ENCODE measurements around the gene RIMS3.

DNA sequence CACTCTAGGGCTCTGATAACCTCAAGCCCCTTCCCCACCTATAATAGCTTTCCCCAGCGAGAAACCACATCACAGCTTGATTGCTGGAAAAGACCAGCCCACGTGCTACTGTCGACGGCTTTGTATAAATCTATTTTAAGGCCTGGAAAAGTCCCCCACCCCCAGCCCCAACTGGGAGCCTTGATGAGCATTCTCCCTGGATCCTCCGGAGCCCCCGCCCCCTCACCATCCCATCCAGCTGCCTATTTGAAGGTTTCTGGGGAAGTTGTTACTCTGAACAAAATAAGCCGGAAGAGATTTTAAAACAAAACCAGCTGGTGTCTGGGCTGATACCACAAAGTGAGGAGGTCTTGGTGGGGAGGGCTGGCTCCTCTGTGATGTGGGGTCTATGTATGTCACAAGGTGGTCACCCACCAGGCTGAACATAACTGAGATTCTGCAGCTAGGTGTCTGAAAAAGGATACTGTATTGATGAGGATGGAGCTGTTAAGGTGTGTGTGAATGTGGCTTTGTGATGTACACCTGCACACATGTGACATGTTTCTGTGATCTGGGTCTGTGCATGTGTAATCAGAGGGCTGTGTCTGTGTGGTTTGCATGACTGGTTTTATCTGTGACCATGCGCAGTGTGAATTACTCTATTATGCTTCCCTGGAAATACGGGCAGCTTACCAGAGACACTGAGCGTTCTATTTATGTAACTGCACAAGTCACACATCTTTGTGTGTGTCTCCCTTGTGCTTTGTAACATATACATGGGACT lies 25.0 kb downstream of the RIMS3 start:
- TF ChIP-seq, protein P1, sequence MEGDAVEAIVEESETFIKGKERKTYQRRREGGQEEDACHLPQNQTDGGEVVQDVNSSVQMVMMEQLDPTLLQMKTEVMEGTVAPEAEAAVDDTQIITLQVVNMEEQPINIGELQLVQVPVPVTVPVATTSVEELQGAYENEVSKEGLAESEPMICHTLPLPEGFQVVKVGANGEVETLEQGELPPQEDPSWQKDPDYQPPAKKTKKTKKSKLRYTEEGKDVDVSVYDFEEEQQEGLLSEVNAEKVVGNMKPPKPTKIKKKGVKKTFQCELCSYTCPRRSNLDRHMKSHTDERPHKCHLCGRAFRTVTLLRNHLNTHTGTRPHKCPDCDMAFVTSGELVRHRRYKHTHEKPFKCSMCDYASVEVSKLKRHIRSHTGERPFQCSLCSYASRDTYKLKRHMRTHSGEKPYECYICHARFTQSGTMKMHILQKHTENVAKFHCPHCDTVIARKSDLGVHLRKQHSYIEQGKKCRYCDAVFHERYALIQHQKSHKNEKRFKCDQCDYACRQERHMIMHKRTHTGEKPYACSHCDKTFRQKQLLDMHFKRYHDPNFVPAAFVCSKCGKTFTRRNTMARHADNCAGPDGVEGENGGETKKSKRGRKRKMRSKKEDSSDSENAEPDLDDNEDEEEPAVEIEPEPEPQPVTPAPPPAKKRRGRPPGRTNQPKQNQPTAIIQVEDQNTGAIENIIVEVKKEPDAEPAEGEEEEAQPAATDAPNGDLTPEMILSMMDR (conservative IDR thresholded peaks at IDR 0.05; ENCODE audit: low read depth, low read length) = no peak
- TF ChIP-seq EZH2 (IDR thresholded peaks at IDR 0.05; ENCODE audit: low read length, unreplicated experiment) = no peak
